ENCODE measurements around the gene JCAD. TPM values are rescaled to one million over a fixed set of nuclear protein-coding genes. Genes with fewer than 3 reads are reported as not detected.
"Not testable (repeated sequence)": the region's sequence is repeated elsewhere in the genome, so short reads cannot be mapped to it uniquely, and the experiment has no call there.

The JCAD gene
- total RNA-seq, 1 experiment from 2014 or later = 19.1 TPM

GRCh38 chr10:30027057-30028005 is 32.1 kb downstream of the JCAD start:
- DNase-seq (ENCODE audit: extremely low read depth, low read depth) = no peak

DNA sequence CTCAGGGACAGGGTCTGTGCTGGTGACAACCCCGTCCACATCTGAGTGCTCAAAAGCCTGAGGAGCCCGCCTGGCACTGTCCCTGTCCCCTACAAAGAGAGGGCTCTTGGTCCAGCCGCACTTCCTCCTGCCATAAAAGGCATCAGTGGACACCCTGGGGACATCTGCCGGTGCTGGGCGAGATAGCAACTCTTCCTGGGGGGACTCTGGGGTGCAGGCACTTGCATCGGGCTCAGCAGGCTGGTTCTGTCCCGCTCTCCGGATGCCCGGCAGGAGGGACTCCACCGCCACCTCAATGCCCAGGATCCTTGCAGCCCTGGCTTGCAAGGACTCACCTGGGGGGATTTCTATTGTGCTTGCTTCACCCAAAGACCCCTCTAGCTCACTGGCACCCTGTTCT is 32.8 kb downstream of the JCAD start:
- no peak for DNase-seq (ENCODE audit: extremely low read depth, low read depth)

DNA sequence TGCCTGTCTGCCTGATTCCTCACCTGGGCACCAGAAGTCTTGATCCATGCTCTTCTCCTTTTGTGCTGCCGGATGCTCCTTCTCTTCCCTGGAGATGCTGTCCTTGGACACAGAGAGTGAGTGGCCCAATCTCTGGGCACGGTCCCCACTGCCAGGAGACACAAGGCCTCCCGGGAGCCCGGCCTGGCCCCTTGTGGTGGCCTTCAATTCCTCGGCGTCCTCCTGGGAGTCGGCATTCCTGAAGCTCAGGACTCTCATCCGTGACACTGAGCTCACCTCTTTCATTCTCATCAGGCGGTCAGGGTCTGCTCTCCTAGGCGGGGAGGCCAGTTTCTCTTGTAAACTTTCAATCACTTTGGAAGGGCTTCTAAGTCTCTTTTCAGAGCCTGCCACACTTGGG is 33.3 kb downstream of the JCAD start:
- no peak for DNase-seq (ENCODE audit: extremely low read depth, low read depth)

GRCh38 chr10:30025428-30025827 is 34.0 kb downstream of the JCAD start:
- DNase-seq (ENCODE audit: extremely low read depth, low read depth) = not testable (repeated sequence)

DNA sequence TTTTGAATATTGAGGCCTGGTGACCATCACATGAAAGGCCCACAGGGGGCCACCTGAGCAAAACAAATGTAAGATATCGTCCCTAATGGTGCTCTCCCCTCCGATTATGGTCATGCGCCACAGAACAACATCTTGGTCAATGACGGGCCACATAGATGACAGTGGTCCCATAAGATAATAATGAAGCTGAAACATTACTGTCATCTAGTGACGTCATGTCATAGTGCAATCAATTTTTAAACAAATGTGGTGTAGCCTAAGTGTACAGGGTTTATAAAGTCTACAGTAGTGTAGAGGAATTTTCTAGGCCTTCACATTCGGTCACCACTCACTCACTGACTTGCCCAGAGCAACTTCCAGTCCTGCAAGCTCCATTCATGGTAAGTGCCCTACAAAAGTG is 36.8 kb downstream of the JCAD start:
- no peak for DNase-seq (ENCODE audit: extremely low read depth, low read depth)

GRCh38 chr10:30019468-30019867 is 39.9 kb downstream of the JCAD start:
- DNase-seq (ENCODE audit: extremely low read depth, low read depth) = no peak

DNA sequence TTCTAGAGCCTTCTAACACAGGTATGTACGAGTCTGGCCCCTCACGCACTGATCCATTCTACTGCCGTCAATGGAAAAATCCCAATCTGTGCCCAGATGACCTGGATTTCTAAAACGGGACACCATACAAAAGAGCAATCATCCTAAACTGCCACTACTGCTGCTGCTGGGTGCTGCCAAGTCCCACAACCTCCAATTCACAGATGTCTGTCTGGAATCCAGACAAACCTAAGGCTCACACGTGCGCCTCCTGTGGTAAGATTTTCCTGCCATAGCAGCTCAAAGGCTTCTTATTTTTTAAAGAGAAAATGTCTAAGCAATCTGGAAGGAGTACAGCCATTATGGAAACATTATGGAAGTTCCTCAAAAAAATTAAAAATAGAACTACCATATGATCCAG is 40.9 kb downstream of the JCAD start:
- DNase-seq (ENCODE audit: extremely low read depth, low read depth) = no peak

DNA sequence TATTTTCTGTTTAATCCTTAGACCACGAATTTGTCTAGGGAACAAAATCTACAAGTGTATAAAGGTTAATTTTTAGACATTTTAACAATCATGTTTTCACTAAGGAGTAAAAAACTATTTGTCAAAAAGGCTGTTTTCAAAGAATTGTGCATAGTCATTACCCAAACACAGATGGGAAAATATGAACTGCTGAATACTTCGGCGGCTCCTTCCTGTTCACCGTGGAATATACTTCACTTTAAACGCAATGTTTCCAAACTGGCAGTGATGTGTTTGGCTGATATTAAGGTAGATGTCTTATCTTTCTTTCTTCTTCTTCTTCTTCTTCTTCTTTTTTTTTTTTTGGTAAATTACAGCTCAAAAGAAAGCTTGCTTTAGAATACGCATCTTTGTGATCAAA is 41.4 kb downstream of the JCAD start:
- DNase-seq (ENCODE audit: extremely low read depth, low read depth) = no peak

- DNase-seq (ENCODE audit: extremely low read depth, low read depth) = peak; percentile 46
These were observed 41.8 kb downstream of the JCAD start for GRCh38 chr10:30017556-30017955.

DNA sequence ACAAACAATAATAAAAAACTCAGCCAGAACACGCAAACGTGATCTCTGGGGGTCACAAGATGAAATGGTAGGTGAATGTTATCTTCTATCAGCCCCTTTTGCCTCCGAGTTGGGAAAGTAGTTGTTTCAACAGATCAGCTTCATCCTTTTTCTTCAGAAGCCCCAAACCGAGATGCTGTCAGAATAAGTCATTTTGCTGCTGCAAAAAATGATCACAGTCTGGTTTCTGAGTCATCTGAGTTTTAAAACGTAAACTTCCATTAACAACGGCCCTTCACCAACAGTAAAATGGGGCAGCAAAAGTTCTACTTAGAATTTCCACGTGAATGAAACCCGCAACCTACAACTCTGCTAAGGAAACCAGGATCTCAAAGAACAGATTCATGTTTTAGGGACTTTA is 44.9 kb downstream of the JCAD start:
- DNase-seq (ENCODE audit: extremely low read depth, low read depth) = no peak

GRCh38 chr10:30013757-30014156 is 45.6 kb downstream of the JCAD start:
- no peak for DNase-seq (ENCODE audit: extremely low read depth, low read depth)

DNA sequence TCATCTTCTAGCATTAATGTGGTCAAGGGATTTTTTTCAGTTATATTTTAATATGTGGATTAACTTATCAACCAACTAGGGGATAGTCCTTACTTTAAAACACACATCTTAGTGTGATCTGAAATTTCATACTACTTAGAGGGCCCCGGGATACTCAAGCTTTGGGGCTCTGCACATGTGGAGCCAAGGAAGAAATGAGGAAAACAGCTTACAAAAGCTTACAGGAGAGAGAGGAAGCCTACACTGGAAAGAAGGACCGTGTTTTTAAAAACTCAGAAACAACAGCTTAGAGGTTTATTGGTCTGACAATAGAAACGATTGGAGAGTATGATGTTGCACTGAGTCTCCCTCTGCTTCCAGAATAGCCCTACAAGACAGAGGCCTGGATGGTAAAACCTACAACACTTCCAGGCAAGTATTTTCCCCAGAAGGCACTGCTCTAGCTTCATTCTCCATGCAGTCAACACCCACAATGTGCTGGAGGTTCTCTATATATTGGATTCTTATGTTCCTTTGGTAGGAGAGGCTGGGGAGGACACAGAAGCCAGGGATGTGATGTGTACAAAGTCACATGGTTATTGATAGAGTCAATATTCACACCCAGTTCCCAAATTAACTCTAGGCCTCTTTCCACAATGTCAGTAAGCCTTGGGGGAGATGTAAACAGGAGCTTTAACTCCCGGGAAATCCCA is 47.3 kb downstream of the JCAD start:
- DNase-seq (ENCODE audit: extremely low read depth, low read depth) = no peak

DNA sequence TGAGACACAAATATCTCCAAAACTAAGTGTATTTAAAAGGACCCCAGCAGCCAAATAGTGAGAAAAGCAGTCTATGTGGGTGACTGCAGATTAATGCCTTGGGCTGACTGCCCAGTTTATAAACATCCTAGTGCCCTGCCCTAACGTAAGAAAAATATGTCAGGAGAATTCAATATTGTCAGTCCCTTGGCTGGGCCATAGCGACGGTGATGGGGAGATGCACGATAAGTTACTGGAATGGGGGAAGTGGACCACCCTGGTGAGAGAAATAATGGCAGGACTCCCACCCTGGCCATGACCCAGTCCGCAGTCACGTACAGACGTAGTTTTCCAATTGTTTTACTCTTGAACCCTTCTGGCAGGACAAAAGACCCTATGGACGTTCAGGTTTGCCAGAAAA is 48.0 kb downstream of the JCAD start:
- DNase-seq (ENCODE audit: extremely low read depth, low read depth) = no peak

GRCh38 chr10:30007406-30007805 is 52.0 kb downstream of the JCAD start:
- DNase-seq (ENCODE audit: extremely low read depth, low read depth) = no peak

- no peak for DNase-seq (ENCODE audit: extremely low read depth, low read depth)
These were observed 53.0 kb downstream of the JCAD start for GRCh38 chr10:30006410-30006809.

- not testable (repeated sequence) for DNase-seq (ENCODE audit: extremely low read depth, low read depth)
These were observed 54.3 kb downstream of the JCAD start for GRCh38 chr10:30005116-30005515.

GRCh38 chr10:30002426-30003266 is 56.7 kb downstream of the JCAD start:
- peak; percentile 62 for DNase-seq (ENCODE audit: extremely low read depth, low read depth)

DNA sequence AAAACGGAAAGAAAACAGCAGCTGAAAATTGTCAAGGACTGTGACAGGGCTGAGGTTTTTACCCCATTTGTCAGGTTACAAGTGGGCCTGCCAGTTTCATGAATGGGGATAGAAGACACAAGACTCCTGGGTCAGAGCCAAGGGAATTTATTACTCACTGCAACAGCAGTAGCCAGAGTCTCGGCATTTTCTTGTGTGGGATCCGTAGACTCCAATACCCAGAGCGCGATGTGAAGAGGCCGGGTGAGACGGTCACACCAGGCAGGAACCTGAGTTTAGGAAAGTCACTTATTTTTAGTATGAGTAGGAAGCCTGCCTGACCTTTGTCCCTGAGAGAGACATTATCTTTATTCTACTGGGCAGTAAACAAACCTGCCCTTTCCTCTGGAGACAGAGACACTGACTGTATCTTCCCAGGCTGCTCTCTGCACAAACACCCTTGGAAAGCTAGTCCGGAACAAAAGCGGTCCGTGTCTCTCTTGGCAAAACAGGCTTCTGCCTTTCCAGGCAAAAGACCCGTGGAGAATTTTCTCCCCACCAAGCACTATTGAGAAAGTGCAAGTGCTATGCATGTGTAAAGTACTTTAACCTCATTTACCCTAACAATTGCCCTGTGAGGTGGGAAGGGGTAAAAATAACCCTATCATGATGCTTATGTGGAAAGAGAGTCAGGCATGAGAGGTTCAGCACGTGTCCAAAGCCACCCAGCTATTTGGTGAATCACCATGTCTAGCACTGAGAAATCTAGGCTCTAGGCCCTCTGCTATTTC is 58.4 kb downstream of the JCAD start:
- DNase-seq (ENCODE audit: extremely low read depth, low read depth) = no peak

DNA sequence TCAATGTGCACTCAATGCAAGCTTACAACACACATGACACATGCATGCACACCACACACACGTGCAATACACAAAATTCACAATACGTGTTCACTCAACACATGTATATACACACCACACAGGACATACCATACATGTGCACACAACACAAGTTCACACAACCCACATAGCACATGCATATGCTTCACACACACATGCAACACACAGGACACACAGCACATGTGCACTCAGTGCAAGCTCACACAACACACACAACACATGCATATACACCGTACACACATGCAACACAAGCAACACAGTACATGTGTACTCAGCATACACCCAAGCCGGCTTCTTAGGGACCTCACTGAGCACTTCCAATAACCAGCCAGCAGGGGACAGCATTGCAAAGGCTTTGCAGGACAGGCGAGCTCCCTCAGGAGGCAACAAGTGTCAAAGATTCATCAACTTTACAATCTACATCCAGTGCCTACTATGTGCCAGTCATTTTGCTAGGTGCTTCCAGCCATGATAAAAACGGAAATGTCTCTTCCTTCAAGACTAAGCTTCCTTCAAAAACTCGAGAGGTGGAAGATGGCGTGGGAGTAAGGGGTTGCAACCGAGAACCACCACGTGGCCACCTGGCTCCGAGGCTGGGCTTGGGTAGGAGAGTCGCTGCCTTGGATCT is 61.1 kb downstream of the JCAD start:
- DNase-seq (ENCODE audit: extremely low read depth, low read depth) = peak; percentile 76

DNA sequence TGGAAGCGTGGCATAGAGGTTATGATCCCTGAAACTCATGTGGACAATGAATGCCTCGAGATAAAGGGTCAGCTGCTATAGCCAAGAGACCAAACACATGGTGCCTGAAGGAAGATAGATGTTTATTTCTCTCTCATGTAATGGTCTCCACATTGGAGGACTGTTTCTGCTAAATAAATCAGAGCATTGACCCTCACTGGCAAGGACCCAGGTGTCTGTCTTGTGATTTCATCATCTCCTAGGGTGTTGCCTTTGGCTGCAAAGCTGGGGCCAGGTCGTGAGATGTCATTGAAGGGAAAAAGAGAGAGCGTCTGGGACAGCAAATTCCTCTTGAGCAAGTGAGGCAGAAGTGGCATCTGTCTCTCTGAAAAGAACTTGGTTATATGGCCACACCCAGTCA is 64.6 kb downstream of the JCAD start:
- no peak for DNase-seq (ENCODE audit: extremely low read depth, low read depth)

Measured in NCI-H460 (cell line).